Sigmoid colon (tissue), 7 donors: ENCODE measurements around the gene NOC3L. TPM values are rescaled to one million over a fixed set of nuclear protein-coding genes. Genes with fewer than 3 reads are reported as not detected.

Experiments used
- DNase-seq: peaks from one replicate; pipeline ENCODE4 v3.0.0-alpha.2; 2019
- H3K27ac ChIP-seq, 4 donors: fragments of 200-600 bp; sonication (generic); one replicate each; pipeline ENCODE4 v1.5.1; 2016 to 2019; ENCODE audit warnings: mild to moderate bottlenecking in 1 of 4
- H3K27me3 ChIP-seq, 3 donors: fragments of 200-600 bp; sonication (generic); one replicate each; pipeline ENCODE4 v1.5.1; 2019; ENCODE audit warnings: mild to moderate bottlenecking in 1 of 3
- H3K36me3 ChIP-seq, 4 donors: fragments of 200-600 bp; sonication (generic); one replicate each; pipeline ENCODE4 v1.5.1; 2016 to 2019
- H3K4me1 ChIP-seq, 4 donors: fragments of 200-600 bp; sonication (generic); one replicate each; pipeline ENCODE4 v1.5.1; 2017 to 2019
- H3K4me3 ChIP-seq, 4 donors: fragments of 200-600 bp; sonication (generic); one replicate each; pipeline ENCODE4 v1.5.1; 2017 to 2019; ENCODE audit warnings: mild to moderate bottlenecking in 2 of 4, moderate library complexity in 1 of 4
- H3K9me3 ChIP-seq, 4 donors: fragments of 200-600 bp in 3 of 4; sonication (generic) in 3 of 4; one replicate each; pipeline versions ENCODE4 v1.5.1 to v1.6.1; 2013 to 2019
- EP300 ChIP-seq, 4 donors: sonication (generic); formaldehyde crosslinking; IDR thresholded peaks; one replicate each; pipeline ENCODE4 v1.6.1; 2017; ENCODE audit warnings: antibody characterized with exemption in 4 of 4
- POLR2A ChIP-seq, 2 donors: fragments of 450-650 bp; IDR thresholded peaks; one replicate each; pipeline ENCODE4 v1.6.1; 2016; ENCODE audit warnings: antibody characterized with exemption in 2 of 2, mild to moderate bottlenecking in 2 of 2, moderate library complexity in 2 of 2
- POLR2AphosphoS5 ChIP-seq, 4 donors: sonication (generic); formaldehyde crosslinking; IDR thresholded peaks; one replicate each; pipeline ENCODE4 v1.6.1; 2017; ENCODE audit warnings: antibody characterized with exemption in 4 of 4
- WGBS, 2 donors: extraction: QIAGEN DNeasy Blood & Tissue Kit; methylation state at CpG; one replicate each; pipeline ENCODE4 v1.1.7; 2013; 5-methylcytosine and 5-hydroxymethylcytosine counted together
- intact Hi-C: fragments of 100-400 bp; cut with DNase I; formaldehyde crosslinking; loops from one replicate; pipeline ENCODE4 v1.15.1; 2023
- polyA plus RNA-seq, 3 donors: library from polyadenylated mRNA; stranded (reverse); fragments of 200-250 nt; gene quantifications; one replicate each; pipeline ENCODE4 v1.2.3, GENCODE V29; 2013
- total RNA-seq, 4 donors: library from RNA; depleted of rRNA; stranded (reverse); fragments of >200 nt; gene quantifications; one replicate each; pipeline ENCODE4 v1.1.0, GENCODE V29; 2016
- TF ChIP-seq, protein P1 (sequence below), 4 experiments: fragments of 450-650 bp in 3 of 4; fragments of 200-600 bp in 1 of 4; IDR thresholded peaks; one replicate each; pipeline ENCODE4 v1.5.1; 2016 to 2019; ENCODE audit warnings: antibody characterized with exemption in 4 of 4, mild to moderate bottlenecking in 3 of 4, moderate library complexity in 2 of 4
- donor health status: healthy with polysubstance abuse.
- donor health status: Bipolar disorder and iron deficiency.
- donor health status: healthy.

Gene NOC3L
- total and polyA plus RNA-seq, 7 donors = 1.8 to 17.8 (median 14.1) TPM

- Histone ChIP-seq H3K27me3 (no peaks in the 10 kb centered on the region), H3K4me3 (no peak overlapping the region), H3K9me3 (no peaks in the 10 kb centered on the region), H3K4me1 (no peaks in the 10 kb centered on the region), H3K27ac (no peak overlapping the region), H3K36me3 (peaks cover 0 to 33% (median 0%) of the 10 kb centered on the region in 4 donors)
- intact Hi-C loops = no loop called here
- TF ChIP-seq, protein P1, sequence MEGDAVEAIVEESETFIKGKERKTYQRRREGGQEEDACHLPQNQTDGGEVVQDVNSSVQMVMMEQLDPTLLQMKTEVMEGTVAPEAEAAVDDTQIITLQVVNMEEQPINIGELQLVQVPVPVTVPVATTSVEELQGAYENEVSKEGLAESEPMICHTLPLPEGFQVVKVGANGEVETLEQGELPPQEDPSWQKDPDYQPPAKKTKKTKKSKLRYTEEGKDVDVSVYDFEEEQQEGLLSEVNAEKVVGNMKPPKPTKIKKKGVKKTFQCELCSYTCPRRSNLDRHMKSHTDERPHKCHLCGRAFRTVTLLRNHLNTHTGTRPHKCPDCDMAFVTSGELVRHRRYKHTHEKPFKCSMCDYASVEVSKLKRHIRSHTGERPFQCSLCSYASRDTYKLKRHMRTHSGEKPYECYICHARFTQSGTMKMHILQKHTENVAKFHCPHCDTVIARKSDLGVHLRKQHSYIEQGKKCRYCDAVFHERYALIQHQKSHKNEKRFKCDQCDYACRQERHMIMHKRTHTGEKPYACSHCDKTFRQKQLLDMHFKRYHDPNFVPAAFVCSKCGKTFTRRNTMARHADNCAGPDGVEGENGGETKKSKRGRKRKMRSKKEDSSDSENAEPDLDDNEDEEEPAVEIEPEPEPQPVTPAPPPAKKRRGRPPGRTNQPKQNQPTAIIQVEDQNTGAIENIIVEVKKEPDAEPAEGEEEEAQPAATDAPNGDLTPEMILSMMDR (IDR thresholded peaks at IDR 0.05) = no peak
- no peak for TF ChIP-seq POLR2A (IDR thresholded peaks at IDR 0.05)
- no peak for TF ChIP-seq POLR2AphosphoS5 (IDR thresholded peaks at IDR 0.05)
- TF ChIP-seq EP300 (IDR thresholded peaks at IDR 0.05) = no peak
- no peak for DNase-seq
- WGBS, 2 donors = 37 to 60% methylated on average over 5 of the region's 5 CpGs
These were observed 55.6 kb downstream of the NOC3L start for GRCh38 chr10:94307046-94307615.

GRCh38 chr10:94303929-94304328, 58.8 kb downstream of the NOC3L start:
- no peaks in the 10 kb centered on the region for H3K27me3 ChIP-seq
- TF ChIP-seq POLR2AphosphoS5 (IDR thresholded peaks at IDR 0.05) (no peak), POLR2A (IDR thresholded peaks at IDR 0.05) (no peak), EP300 (IDR thresholded peaks at IDR 0.05) (no peak)
- TF ChIP-seq, protein P1 (IDR thresholded peaks at IDR 0.05) = no peak
- WGBS, 2 donors = 93 to 95% methylated on average over 1 of the region's 1 CpG
- peaks cover 0 to 26% (median 0%) of the 10 kb centered on the region in 4 donors for H3K36me3 ChIP-seq
- H3K9me3 ChIP-seq = no peaks in the 10 kb centered on the region
- no peak overlapping the region for H3K27ac ChIP-seq
- H3K4me1 ChIP-seq = no peaks in the 10 kb centered on the region
- no peak for DNase-seq
- no peak overlapping the region for H3K4me3 ChIP-seq
- intact Hi-C loops = no loop called here

DNA sequence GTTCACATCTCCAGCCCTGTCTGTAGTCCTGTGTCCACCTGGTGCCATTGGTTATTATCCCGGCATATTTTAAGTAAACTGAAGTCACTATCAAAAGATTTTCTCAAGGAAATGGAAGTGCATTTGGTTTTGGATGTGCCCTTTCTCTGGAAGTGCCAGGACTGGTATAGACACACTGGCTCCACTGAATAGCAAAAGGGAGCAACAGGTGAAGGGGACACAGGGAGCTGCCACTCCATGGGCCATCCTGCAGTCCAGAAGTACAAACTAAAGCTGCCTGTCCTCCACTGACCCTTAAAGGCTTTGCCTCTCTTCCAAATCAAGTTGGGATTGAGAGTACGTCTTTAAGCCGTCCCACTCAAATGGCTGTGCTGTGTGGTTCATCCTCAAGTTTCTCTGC, 62.7 kb downstream of the NOC3L start:
- no peaks in the 10 kb centered on the region for H3K27me3 ChIP-seq
- TF ChIP-seq POLR2A (IDR thresholded peaks at IDR 0.05) (no peak), EP300 (IDR thresholded peaks at IDR 0.05) (no peak), POLR2AphosphoS5 (IDR thresholded peaks at IDR 0.05) (no peak)
- TF ChIP-seq, protein P1 (IDR thresholded peaks at IDR 0.05) = no peak
- H3K4me1 ChIP-seq = no peaks in the 10 kb centered on the region
- 93 to 97% methylated on average over 3 of the region's 3 CpGs for WGBS, 2 donors
- peaks cover 0 to 18% (median 0%) of the 10 kb centered on the region in 4 donors for H3K36me3 ChIP-seq
- no peak overlapping the region for H3K27ac ChIP-seq
- H3K4me3 ChIP-seq = no peak overlapping the region
- no peak for DNase-seq
- H3K9me3 ChIP-seq = no peaks in the 10 kb centered on the region
- intact Hi-C loops = no loop called here

- peaks cover 0 to 2% (median 0%) of the 10 kb centered on the region in 4 donors for H3K4me1 ChIP-seq
These were observed 63.3 kb downstream of the NOC3L start for GRCh38 chr10:94299417-94299816.

More at GRCh38 chr10:94299417-94299816, 63.3 kb downstream of the NOC3L start:
- WGBS, 2 donors = 46 to 65% methylated on average over 3 of the region's 3 CpGs
- TF ChIP-seq EP300 (IDR thresholded peaks at IDR 0.05) = no peak
- no peak for TF ChIP-seq POLR2AphosphoS5 (IDR thresholded peaks at IDR 0.05)
- TF ChIP-seq, protein P1 (IDR thresholded peaks at IDR 0.05) = no peak
- TF ChIP-seq POLR2A (IDR thresholded peaks at IDR 0.05) = no peak
- Histone ChIP-seq H3K36me3 (peaks cover 0 to 18% (median 0%) of the 10 kb centered on the region in 4 donors), H3K27ac (no peak overlapping the region), H3K27me3 (no peaks in the 10 kb centered on the region), H3K9me3 (no peaks in the 10 kb centered on the region), H3K4me3 (no peak overlapping the region)
- intact Hi-C loops = no loop called here
- no peak for DNase-seq
